Testis (tissue), 3 donors: ENCODE results near the gene IMMP2L. TPM values are rescaled to one million over a fixed set of nuclear protein-coding genes. Genes with fewer than 3 reads are reported as not detected.

Source experiments
- DNase-seq: peaks from one replicate; pipeline ENCODE4 v3.0.0-alpha.2; 2019
- H3K27ac ChIP-seq, 2 donors: fragments of 200-600 bp; sonication (generic); one replicate each; pipeline ENCODE4 v1.5.1; 2019
- H3K27me3 ChIP-seq: fragments of 200-600 bp; sonication (generic); one replicate; pipeline ENCODE4 v1.5.1; 2019
- H3K36me3 ChIP-seq: fragments of 200-600 bp; sonication (generic); one replicate; pipeline ENCODE4 v1.5.1; 2017; ENCODE audit warnings: low read depth; ENCODE audit errors: missing control alignments
- H3K4me1 ChIP-seq: fragments of 200-600 bp; sonication (generic); one replicate; pipeline ENCODE4 v1.5.1; 2019
- H3K4me3 ChIP-seq, 2 donors: fragments of 200-600 bp; sonication (generic); one replicate each; pipeline ENCODE4 v1.5.1; 2017 to 2019
- H3K9me3 ChIP-seq: fragments of 200-600 bp; sonication (generic); one replicate; pipeline ENCODE4 v1.5.1; 2017
- CTCF ChIP-seq, 3 experiments: fragments of 450-650 bp in 2 of 3; fragments of 200-600 bp in 1 of 3; sonication (generic) in 1 of 3; IDR thresholded peaks; one replicate each; pipeline ENCODE4 v1.5.1; 2016 to 2019; ENCODE audit warnings: antibody characterized with exemption in 3 of 3, mild to moderate bottlenecking in 2 of 3, moderate library complexity in 1 of 3
- POLR2A ChIP-seq: fragments of 450-650 bp; IDR thresholded peaks from one replicate; pipeline ENCODE4 v1.6.1; 2017; ENCODE audit warnings: antibody characterized with exemption, mild to moderate bottlenecking, moderate library complexity
- WGBS, 2 donors: methylation state at CpG; one replicate each; pipeline ENCODE4 v1.1.5; 2018; 5-methylcytosine and 5-hydroxymethylcytosine counted together
- intact Hi-C: fragments of 100-400 bp; cut with DNase I; formaldehyde crosslinking; loops from one replicate; pipeline ENCODE4 v1.15.1; 2023; ENCODE audit warnings: low total_unique reads
- polyA plus RNA-seq: library from polyadenylated mRNA; stranded (reverse); fragments of 350-450 nt; fragmentation: Illumina TruSeq; extraction: RNeasy Lipid Tissue Mini Kit (QIAGEN cat#74804); gene quantifications from one replicate; pipeline ENCODE4 v1.2.3, GENCODE V29; 2014; ENCODE audit warnings: low read depth, low replicate concordance; ENCODE audit not compliant: insufficient read depth
- total RNA-seq, 2 donors: library from RNA; depleted of rRNA; stranded (reverse); fragments of >200 nt; gene quantifications; one replicate each; pipeline ENCODE4 v1.2.3, GENCODE V29; 2016

IMMP2L gene
- total and polyA plus RNA-seq, 3 donors from 2014 or later, result 10.7 to 12.4 (median 11.2) TPM

DNA sequence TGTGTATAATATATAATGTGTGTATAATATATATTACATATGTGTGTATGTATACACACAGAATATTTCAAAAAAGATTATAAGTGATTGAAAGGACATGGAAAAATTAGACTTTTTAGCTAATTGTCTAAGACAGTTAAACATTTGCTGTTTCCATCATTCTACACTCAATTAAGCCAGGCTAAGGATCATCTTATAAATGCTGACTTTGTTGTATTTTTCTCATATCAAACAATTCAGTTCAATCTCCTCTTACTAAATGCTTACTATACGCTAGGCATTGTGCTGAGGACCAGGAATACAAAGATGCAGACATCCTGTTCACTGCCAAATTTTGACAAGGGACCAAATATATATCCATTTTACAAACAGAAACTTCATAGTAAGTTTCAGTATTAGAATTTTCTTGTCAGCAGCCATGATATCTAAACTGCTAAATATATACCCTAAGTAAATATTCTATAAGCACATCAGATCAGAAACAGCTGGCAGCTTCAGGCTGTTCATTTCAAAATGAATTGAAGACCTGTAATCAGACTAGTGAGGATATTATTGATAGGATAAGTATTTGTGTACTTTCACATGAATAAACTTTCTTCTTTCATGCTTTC, 481.7 kb downstream of the IMMP2L start:
- TF ChIP-seq POLR2A (no peak), CTCF (IDR thresholded peaks at IDR 0.05) (no peak)
- Histone ChIP-seq H3K9me3 (no peaks in the 10 kb centered on the region), H3K4me3 (no peak overlapping the region), H3K27ac (no peak overlapping the region), H3K27me3 (no peaks in the 10 kb centered on the region), H3K36me3 (no peaks in the 10 kb centered on the region), H3K4me1 (no peaks in the 10 kb centered on the region)
- WGBS, 2 donors, result 95 to 97% methylated on average over 1 of the region's 1 CpG
- intact Hi-C loops, result no loop called here
- no peak for DNase-seq

- Histone ChIP-seq H3K4me1 (no peaks in the 10 kb centered on the region), H3K27ac (no peak overlapping the region), H3K9me3 (no peaks in the 10 kb centered on the region), H3K27me3 (no peaks in the 10 kb centered on the region), H3K4me3 (no peak overlapping the region), H3K36me3 (no peaks in the 10 kb centered on the region)
- DNase-seq, result no peak
- 93 to 98% methylated on average over 2 of the region's 2 CpGs for WGBS, 2 donors
- TF ChIP-seq CTCF (IDR thresholded peaks at IDR 0.05), result no peak
- no peak for TF ChIP-seq POLR2A
- intact Hi-C loops, result no loop called here
Measured at GRCh38 chr7:111077001-111077400, 485.3 kb downstream of the IMMP2L start.

- H3K9me3 ChIP-seq, result no peaks in the 10 kb centered on the region
- intact Hi-C loops, result no loop called here
- H3K4me1 ChIP-seq, result no peaks in the 10 kb centered on the region
- no peak overlapping the region for H3K27ac ChIP-seq
- no peaks in the 10 kb centered on the region for H3K27me3 ChIP-seq
- no peak for TF ChIP-seq POLR2A
- TF ChIP-seq CTCF (IDR thresholded peaks at IDR 0.05), result no peak
- no peak for DNase-seq
- no peaks in the 10 kb centered on the region for H3K36me3 ChIP-seq
- no peak overlapping the region for H3K4me3 ChIP-seq
Measured at GRCh38 chr7:111076205-111076604, 486.1 kb downstream of the IMMP2L start.

DNA sequence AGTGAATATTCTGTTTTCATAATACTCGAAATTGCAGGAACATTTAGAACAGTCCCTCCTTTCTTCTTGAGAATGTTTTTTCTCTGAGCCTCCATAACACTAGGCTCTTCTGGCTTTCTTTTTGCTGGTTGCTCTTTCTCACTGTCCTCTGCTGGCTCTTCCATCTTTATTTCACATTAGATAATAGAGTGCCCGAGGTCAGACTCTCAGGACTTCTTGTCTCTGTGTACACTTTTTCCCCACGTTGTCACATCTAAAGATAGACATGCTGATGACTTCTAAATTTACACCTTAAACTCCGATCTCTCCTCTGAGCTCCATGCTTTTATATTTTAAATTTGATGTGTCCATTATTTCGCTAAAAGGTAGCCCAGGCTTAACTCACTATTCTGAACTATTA, 486.8 kb downstream of the IMMP2L start:
- intact Hi-C loops, result no loop called here
- no peak for TF ChIP-seq CTCF (IDR thresholded peaks at IDR 0.05)
- TF ChIP-seq POLR2A, result no peak
- Histone ChIP-seq H3K4me1 (no peaks in the 10 kb centered on the region), H3K4me3 (no peak overlapping the region), H3K9me3 (no peaks in the 10 kb centered on the region), H3K27ac (no peak overlapping the region), H3K27me3 (no peaks in the 10 kb centered on the region), H3K36me3 (no peaks in the 10 kb centered on the region)
- 69 to 73% methylated on average over 5 of the region's 5 CpGs for WGBS, 2 donors
- DNase-seq, result no peak

DNA sequence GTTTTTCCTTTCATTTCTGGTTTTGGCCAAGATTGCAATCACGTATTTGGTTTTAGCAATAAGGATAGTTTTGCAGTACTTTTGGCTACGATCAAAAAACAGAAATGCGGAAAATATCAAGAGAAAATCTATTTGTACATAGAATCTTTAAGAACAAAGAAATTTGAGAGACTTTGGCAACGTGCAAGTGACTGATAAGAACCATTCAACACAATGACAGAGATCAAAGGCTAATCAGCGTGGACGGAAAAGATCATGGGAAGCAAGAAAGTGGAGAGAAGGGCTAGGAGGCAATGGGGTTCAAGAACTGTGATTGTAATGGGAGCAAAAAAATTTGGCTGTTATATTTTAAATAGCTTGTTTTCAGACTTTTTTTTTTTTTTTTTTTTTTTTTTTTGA, 487.5 kb downstream of the IMMP2L start:
- 76 to 79% methylated on average over 6 of the region's 6 CpGs for WGBS, 2 donors
- H3K36me3 ChIP-seq, result no peaks in the 10 kb centered on the region
- no peaks in the 10 kb centered on the region for H3K9me3 ChIP-seq
- TF ChIP-seq POLR2A (no peak), CTCF (IDR thresholded peaks at IDR 0.05) (no peak)
- H3K27ac ChIP-seq, result no peak overlapping the region
- H3K4me1 ChIP-seq, result no peaks in the 10 kb centered on the region
- no peak for DNase-seq
- no peaks in the 10 kb centered on the region for H3K27me3 ChIP-seq
- intact Hi-C loops, result no loop called here
- no peak overlapping the region for H3K4me3 ChIP-seq
